GM12878 (cell line): ENCODE results near the gene KLHL25. TPM values are rescaled to one million over a fixed set of nuclear protein-coding genes. Genes with fewer than 3 reads are reported as not detected.

Experiments
- ATAC-seq: fragments of 200-7000 bp; cut with Tn5 transposase; 3 replicates; pipeline ENCODE4 v1.9.1; 2020; ENCODE audit warnings: mild to moderate bottlenecking, moderate library complexity
- BruUV-seq: library from RNA; stranded (reverse); fragments of 400-500 nt; replicated peaks from 2 replicates; lab custom pipeline; 2021; lab: Mats Ljungman, UMichigan
- CTCF ChIA-PET: fragments of 300-600 bp; sonication (Branson Sonifier 250); formaldehyde crosslinking; extraction: SDS; loops from one replicate; lab custom pipeline; 2021; ENCODE audit warnings: inconsistent platforms; lab: Yijun Ruan, JAX
- POLR2A ChIA-PET: fragments of 350-600 bp; formaldehyde crosslinking; extraction: SDS; loops from one replicate; lab custom pipeline; 2021; ENCODE audit warnings: inconsistent platforms; lab: Charles Lee
- RAD21 ChIA-PET: fragments of 300-600 bp; sonication (Branson Sonifier 250); formaldehyde crosslinking; loops from one replicate; lab custom pipeline; 2023; ENCODE audit warnings: antibody characterized with exemption; ENCODE audit not compliant: unreplicated experiment; lab: Charles Lee
- SMC1A ChIA-PET: fragments of 300-600 bp; sonication (Branson Sonifier 250); formaldehyde crosslinking; loops from one replicate; lab custom pipeline; 2023; ENCODE audit not compliant: unreplicated experiment, uncharacterized antibody; lab: Charles Lee
- DNase-seq: peaks from one replicate; pipeline ENCODE4 v3.0.0-alpha.2; 2011; ENCODE audit warnings: low read depth, low spot score
- FAIRE-seq: peaks from 3 replicates; lab custom pipeline; 2011; peaks lifted over from hg19 to GRCh38; lab: Jason Lieb, UNC
- H2AFZ ChIP-seq: 2 replicates; pipeline ENCODE4 v1.6.0; 2011; ENCODE audit warnings: low read depth, low read length, control low read depth; ENCODE audit not compliant: control insufficient read depth
- H3K27ac ChIP-seq: 2 replicates; pipeline ENCODE4 v1.5.1; 2011; ENCODE audit warnings: control low read depth; ENCODE audit not compliant: control insufficient read depth, insufficient read depth
- H3K27me3 ChIP-seq, 2 experiments: replicated peaks in 1 of 2; 2 replicates each; pipeline versions ENCODE4 v1.6.0 to v1.6.1; 2011; ENCODE audit warnings: low read length in 1 of 2; ENCODE audit not compliant: control insufficient read depth in 2 of 2, insufficient read depth in 2 of 2
- H3K36me3 ChIP-seq, 2 experiments: 2 replicates each; pipeline ENCODE4 v1.5.1; 2011; ENCODE audit warnings: low read length in 1 of 2; ENCODE audit not compliant: control insufficient read depth in 2 of 2, insufficient read depth in 2 of 2
- H3K4me1 ChIP-seq: 2 replicates; pipeline ENCODE4 v1.6.1; 2011; ENCODE audit warnings: mild to moderate bottlenecking, low read length, moderate library complexity, mixed read lengths; ENCODE audit not compliant: control insufficient read depth, insufficient read depth
- H3K4me2 ChIP-seq: 2 replicates; pipeline ENCODE4 v1.6.0; 2011; ENCODE audit warnings: control low read depth; ENCODE audit not compliant: control insufficient read depth, insufficient read depth
- H3K4me3 ChIP-seq: fragments of 200-600 bp; sonication (generic); 2 replicates; pipeline ENCODE4 v1.5.1; 2016
- H3K79me2 ChIP-seq: 2 replicates; pipeline ENCODE4 v1.6.0; 2011; ENCODE audit warnings: low read length; ENCODE audit not compliant: control insufficient read depth, insufficient read depth
- H3K9ac ChIP-seq: 2 replicates; pipeline ENCODE4 v1.8.0; 2011; ENCODE audit warnings: low read length, control low read depth, mixed read lengths; ENCODE audit not compliant: control insufficient read depth, insufficient read depth
- H3K9me3 ChIP-seq: replicated peaks from 3 replicates; pipeline ENCODE4 v1.5.1; 2011; ENCODE audit warnings: mild to moderate bottlenecking, low read length; ENCODE audit not compliant: control insufficient read depth, insufficient read depth
- H4K20me1 ChIP-seq: 2 replicates; pipeline ENCODE4 v1.6.0; 2011; ENCODE audit not compliant: control insufficient read depth, insufficient read depth
- BMI1 ChIP-seq: fragments of 450-650 bp; IDR thresholded peaks from 2 replicates; pipeline ENCODE4 v1.6.1; 2016; ENCODE audit warnings: mild to moderate bottlenecking, moderate library complexity, borderline replicate concordance
- CHD1 ChIP-seq: IDR thresholded peaks from 2 replicates; pipeline ENCODE4 v1.6.1; 2012; ENCODE audit warnings: low read depth, low read length, improper control_type of control experiment
- EED ChIP-seq: sonication (generic); IDR thresholded peaks from 2 replicates; pipeline ENCODE4 v1.6.1; 2016; ENCODE audit warnings: antibody characterized with exemption, low read depth
- MEF2A ChIP-seq: IDR thresholded peaks from 2 replicates; pipeline ENCODE4 v1.6.1; 2011; ENCODE audit warnings: low read depth, mild to moderate bottlenecking, low read length, moderate library complexity; ENCODE audit not compliant: insufficient read depth
- SMARCA5 ChIP-seq: fragments of 450-650 bp; IDR thresholded peaks from 2 replicates; pipeline ENCODE4 v1.6.1; 2017; ENCODE audit warnings: mild to moderate bottlenecking
- ZBTB4 ChIP-seq: fragments of 450-650 bp; formaldehyde crosslinking; IDR thresholded peaks from 2 replicates; pipeline ENCODE4 v1.4.0; 2022; ENCODE audit warnings: mild to moderate bottlenecking, moderate library complexity
- WGBS: methylation state at CpG from one replicate; pipeline ENCODE4 v1.1.6; 2016; ENCODE audit warnings: low lambda C conversion rate; ENCODE audit not compliant: insufficient replicate concordance, insufficient coverage; ENCODE audit errors: missing lambda C conversion rate; 5-methylcytosine and 5-hydroxymethylcytosine counted together
- in situ Hi-C: fragments of 300-500 bp; cut with MboI; formaldehyde crosslinking; loops from 9 replicates; pipeline ENCODE4 v1.14.3; 2018; ENCODE audit warnings: mixed read lengths
- intact Hi-C: fragments of 100-400 bp; cut with micrococcal nuclease; formaldehyde crosslinking; loops from one replicate; pipeline ENCODE4 v1.14.2; 2022; ENCODE audit not compliant: unreplicated experiment
- polyA plus RNA-seq, 11 experiments: library from polyadenylated mRNA; depleted of rRNA in 4 of 11; unstranded in 6 of 11; stranded (reverse) in 5 of 11; fragments of >200 nt; fragmentation: Nextera tagmentation in 4 of 11; fragmentation: Illumina TruSeq in 1 of 11; extraction: Ambion mirVana in 4 of 11; extraction: Trizol in 1 of 11; gene quantifications; 1 replicate in 1 of 11; 2 replicates in 10 of 11; pipeline versions ENCODE4 v1.2.1 to v1.2.3, GENCODE V29; 2011 to 2016; ENCODE audit warnings: inconsistent platforms in 2 of 11, missing spikeins in 2 of 11, low read depth in 1 of 11
- total RNA-seq, 4 experiments: library from RNA; depleted of rRNA in 3 of 4; stranded (reverse); fragments of >200 nt in 3 of 4; fragmentation: Illumina TruSeq in 1 of 4; extraction: Trizol in 1 of 4; gene quantifications; 2 replicates each; pipeline versions ENCODE4 v1.2.1 to v1.2.3, GENCODE V29; 2013 to 2021
- TF ChIP-seq, protein P1 (sequence below): IDR thresholded peaks from 2 replicates; pipeline ENCODE4 v1.6.1; 2011; ENCODE audit warnings: mild to moderate bottlenecking, low read depth, low read length, moderate library complexity; ENCODE audit not compliant: insufficient replicate concordance

The KLHL25 gene
- total and polyA plus RNA-seq, 10 of the 15 experiments (the other 5 are each of a cell fraction or from before 2014, with no cell fraction given): 0.04 to 3.0 (median 2.1) TPM; not detected in 1

GRCh38 chr15:85839643-85840042 lies 44.9 kb upstream of the KLHL25 start:
- Histone ChIP-seq H3K4me3 (no peak overlapping the region), H3K4me2 (no peak overlapping the region), H3K36me3 (no peaks in the 10 kb centered on the region), H3K9me3 (no peaks in the 10 kb centered on the region), H3K4me1 (no peaks in the 10 kb centered on the region; the same call in 1 of the 2 replicates), H3K79me2 (no peaks in the 10 kb centered on the region), H3K27me3 (no peaks in the 10 kb centered on the region; a peak in 1 of 4 replicates), H3K9ac (no peak overlapping the region), H2AFZ (no peak overlapping the region), H4K20me1 (no peaks in the 10 kb centered on the region; the same call in 1 of the 2 replicates), H3K27ac (no peak overlapping the region)
- no peak for FAIRE-seq
- ChIA-PET POLR2A (no interaction called here), RAD21 (interaction anchor here (1.1 to 2.0 kb wide), 6 partner anchors 21 to 543 kb away, joined by 3 to 16 read pairs (median 4); no protein-coding TSS in a partner anchor), SMC1A (interaction anchor here (0.9 to 2.9 kb wide), 8 partner anchors 8 to 543 kb away, joined by 3 to 14 read pairs (median 4); no protein-coding TSS in a partner anchor), CTCF (interaction anchor here (0.8 to 5.0 kb wide), 15 partner anchors 9 to 543 kb away, joined by 3 to 78 read pairs (median 4); no protein-coding TSS in a partner anchor)
- WGBS: 100% methylated on average over 2 of the region's 2 CpGs
- intact Hi-C loops: loop anchor here (1.0 to 5.0 kb wide), 6 partner anchors 42 to 543 kb away; no protein-coding TSS in a partner anchor
- in situ Hi-C loops: loop anchor here (5.0 kb wide), 2 partner anchors 107 to 542 kb away; no protein-coding TSS in a partner anchor
- DNase-seq: no peak
- TF ChIP-seq CHD1 (no peak), MEF2A (no peak), EED (no peak), SMARCA5 (no peak), ZBTB4 (CRISPR knock-in tag) (no peak), BMI1 (no peak)
- TF ChIP-seq, protein P1, sequence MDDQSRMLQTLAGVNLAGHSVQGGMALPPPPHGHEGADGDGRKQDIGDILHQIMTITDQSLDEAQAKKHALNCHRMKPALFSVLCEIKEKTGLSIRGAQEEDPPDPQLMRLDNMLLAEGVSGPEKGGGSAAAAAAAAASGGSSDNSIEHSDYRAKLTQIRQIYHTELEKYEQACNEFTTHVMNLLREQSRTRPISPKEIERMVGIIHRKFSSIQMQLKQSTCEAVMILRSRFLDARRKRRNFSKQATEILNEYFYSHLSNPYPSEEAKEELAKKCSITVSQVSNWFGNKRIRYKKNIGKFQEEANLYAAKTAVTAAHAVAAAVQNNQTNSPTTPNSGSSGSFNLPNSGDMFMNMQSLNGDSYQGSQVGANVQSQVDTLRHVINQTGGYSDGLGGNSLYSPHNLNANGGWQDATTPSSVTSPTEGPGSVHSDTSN: no peak
- BruUV-seq: no TSS peak
- no peak for ATAC-seq
